HAP-1 (cell line): ENCODE measurements around the gene TRMT13.
A peak's percentile ranks its signal among the peaks of the same experiment; 100 is the strongest.

Source experiments
- DNase-seq, 2 experiments: peaks; one replicate each; pipeline ENCODE4 v3.0.0-alpha.2; 2016 to 2020; ENCODE audit warnings: low spot score in 2 of 2
- H3K27me3 ChIP-seq: fragments of 250-450 bp; sonication (Bioruptor Pico); 2 replicates; pipeline ENCODE4 v1.5.1; 2020; ENCODE audit warnings: low read depth, mild to moderate bottlenecking, moderate library complexity
- H3K36me3 ChIP-seq: fragments of 250-450 bp; sonication (Bioruptor Pico); replicated peaks from 2 replicates; pipeline ENCODE4 v1.5.1; 2020; ENCODE audit warnings: mild to moderate bottlenecking
- H3K4me1 ChIP-seq: fragments of 250-450 bp; sonication (Bioruptor Pico); 2 replicates; pipeline ENCODE4 v1.5.1; 2020; ENCODE audit warnings: mild to moderate bottlenecking
- H3K4me3 ChIP-seq: fragments of 250-450 bp; sonication (Bioruptor Pico); 2 replicates; pipeline ENCODE4 v1.5.1; 2020; ENCODE audit warnings: mild to moderate bottlenecking, moderate library complexity
- H3K9me3 ChIP-seq: fragments of 250-450 bp; sonication (Bioruptor Pico); 2 replicates; pipeline ENCODE4 v1.5.1; 2020; ENCODE audit warnings: mild to moderate bottlenecking, moderate library complexity
- in situ Hi-C: fragments of 300-500 bp; cut with MboI; formaldehyde crosslinking; loops from 3 replicates; pipeline ENCODE4 v1.14.3; 2020; ENCODE audit warnings: low sequenced_read_pairs, inconsistent platforms, mixed read lengths

TRMT13 gene

GRCh38 chr1:100137602-100138001, 4.6 kb downstream of the TRMT13 start:
- H3K4me1 ChIP-seq, result peaks cover 8% of the 10 kb centered on the region
- no peaks in the 10 kb centered on the region for H3K27me3 ChIP-seq
- no peak overlapping the region for H3K4me3 ChIP-seq
- H3K36me3 ChIP-seq, result peaks cover 51% of the 10 kb centered on the region
- in situ Hi-C loops, result no loop called here
- no peak for DNase-seq
- no peaks in the 10 kb centered on the region for H3K9me3 ChIP-seq

GRCh38 chr1:100141192-100141591, 8.2 kb downstream of the TRMT13 start:
- DNase-seq, result no peak
- Histone ChIP-seq H3K9me3 (no peaks in the 10 kb centered on the region), H3K27me3 (no peaks in the 10 kb centered on the region), H3K4me1 (no peaks in the 10 kb centered on the region), H3K4me3 (no peak overlapping the region), H3K36me3 (peaks cover 84% of the 10 kb centered on the region)
- in situ Hi-C loops, result no loop called here

DNA sequence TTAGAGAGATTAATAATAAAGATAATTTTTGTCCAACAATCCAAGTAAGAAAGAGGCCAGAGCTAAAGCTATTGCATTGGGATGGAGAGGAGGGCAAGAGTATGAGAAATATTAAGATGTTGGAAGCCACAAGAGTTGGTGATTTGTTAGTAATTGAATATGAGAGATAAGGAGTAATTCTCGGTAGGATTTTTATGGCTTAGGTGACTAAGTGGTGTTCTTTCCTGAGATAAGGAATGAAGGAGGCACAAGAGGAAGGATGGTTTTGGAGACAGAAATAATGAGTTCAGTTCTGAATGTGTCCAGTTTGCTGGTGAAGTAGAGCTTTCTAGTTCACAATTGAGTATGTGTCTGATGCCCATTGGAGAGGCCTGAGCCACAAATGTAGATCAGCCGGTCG, 9.4 kb downstream of the TRMT13 start:
- H3K9me3 ChIP-seq, result no peaks in the 10 kb centered on the region
- no peak for DNase-seq
- H3K4me1 ChIP-seq, result no peaks in the 10 kb centered on the region
- in situ Hi-C loops, result no loop called here
- no peaks in the 10 kb centered on the region for H3K27me3 ChIP-seq
- H3K4me3 ChIP-seq, result no peak overlapping the region
- peaks cover 81% of the 10 kb centered on the region for H3K36me3 ChIP-seq

DNA sequence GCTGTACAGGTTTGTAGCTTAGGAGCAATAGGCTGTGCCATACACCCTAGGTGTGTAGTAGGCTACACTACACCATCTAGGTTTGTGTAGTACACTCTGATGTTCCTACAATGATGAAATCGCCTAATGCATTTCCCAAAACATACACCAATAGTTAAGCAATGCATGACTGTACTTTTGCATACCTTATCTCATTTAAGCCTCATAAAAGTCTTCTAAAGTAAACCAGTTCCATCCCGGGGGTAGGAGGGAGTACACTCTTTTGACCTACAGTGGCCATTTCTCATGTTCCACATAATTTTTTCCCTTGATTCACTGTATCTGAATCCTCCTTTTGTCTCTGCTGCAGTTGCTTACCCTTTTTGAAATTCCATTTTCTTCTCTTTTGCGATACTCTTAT, 12.2 kb downstream of the TRMT13 start:
- peaks cover 59% of the 10 kb centered on the region for H3K36me3 ChIP-seq

GRCh38 chr1:100146958-100147357, 14.0 kb downstream of the TRMT13 start:
- Histone ChIP-seq H3K4me1 (no peaks in the 10 kb centered on the region), H3K27me3 (no peaks in the 10 kb centered on the region), H3K9me3 (no peaks in the 10 kb centered on the region), H3K36me3 (peaks cover 44% of the 10 kb centered on the region), H3K4me3 (no peak overlapping the region)
- no peak for DNase-seq
- in situ Hi-C loops, result no loop called here

More for the DNA sequence above, 12.2 kb downstream of the TRMT13 start:
- H3K9me3 ChIP-seq, result no peaks in the 10 kb centered on the region
- no peaks in the 10 kb centered on the region for H3K27me3 ChIP-seq
- DNase-seq, result no peak
- H3K4me1 ChIP-seq, result no peaks in the 10 kb centered on the region
- in situ Hi-C loops, result no loop called here
- H3K4me3 ChIP-seq, result no peak overlapping the region

GRCh38 chr1:100147875-100148274, 14.9 kb downstream of the TRMT13 start:
- Histone ChIP-seq H3K36me3 (peaks cover 36% of the 10 kb centered on the region), H3K4me3 (no peak overlapping the region), H3K4me1 (no peaks in the 10 kb centered on the region), H3K27me3 (no peaks in the 10 kb centered on the region), H3K9me3 (no peaks in the 10 kb centered on the region)
- in situ Hi-C loops, result no loop called here
- no peak for DNase-seq

DNA sequence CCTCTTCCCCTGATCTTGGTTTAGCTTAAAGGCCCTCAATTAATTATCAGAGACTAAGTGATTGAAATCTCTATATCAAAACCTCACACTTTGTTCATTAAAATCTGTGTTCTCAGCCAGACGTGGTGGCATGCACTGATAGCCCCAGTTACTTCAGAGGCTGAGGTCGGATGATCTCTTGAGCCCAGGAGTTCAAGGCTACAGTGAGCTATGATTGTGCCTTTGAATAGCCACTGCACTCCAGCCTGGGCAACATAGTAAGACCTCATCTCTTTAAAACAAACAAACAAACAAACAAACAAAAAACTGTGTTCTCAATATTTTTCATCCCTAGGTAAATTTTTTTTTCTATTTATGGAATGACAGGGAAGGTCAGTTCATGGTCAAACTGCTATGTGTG, 18.7 kb downstream of the TRMT13 start:
- H3K9me3 ChIP-seq, result no peaks in the 10 kb centered on the region
- no peak for DNase-seq
- no peaks in the 10 kb centered on the region for H3K4me1 ChIP-seq
- H3K36me3 ChIP-seq, result peaks cover 4% of the 10 kb centered on the region
- no peak overlapping the region for H3K4me3 ChIP-seq
- no peaks in the 10 kb centered on the region for H3K27me3 ChIP-seq
- in situ Hi-C loops, result no loop called here

- Histone ChIP-seq H3K27me3 (no peaks in the 10 kb centered on the region), H3K9me3 (no peaks in the 10 kb centered on the region), H3K36me3 (peaks cover 4% of the 10 kb centered on the region), H3K4me1 (no peaks in the 10 kb centered on the region), H3K4me3 (no peak overlapping the region)
- DNase-seq, result no peak
- in situ Hi-C loops, result no loop called here
These were observed 19.3 kb downstream of the TRMT13 start for GRCh38 chr1:100152271-100152670.

DNA sequence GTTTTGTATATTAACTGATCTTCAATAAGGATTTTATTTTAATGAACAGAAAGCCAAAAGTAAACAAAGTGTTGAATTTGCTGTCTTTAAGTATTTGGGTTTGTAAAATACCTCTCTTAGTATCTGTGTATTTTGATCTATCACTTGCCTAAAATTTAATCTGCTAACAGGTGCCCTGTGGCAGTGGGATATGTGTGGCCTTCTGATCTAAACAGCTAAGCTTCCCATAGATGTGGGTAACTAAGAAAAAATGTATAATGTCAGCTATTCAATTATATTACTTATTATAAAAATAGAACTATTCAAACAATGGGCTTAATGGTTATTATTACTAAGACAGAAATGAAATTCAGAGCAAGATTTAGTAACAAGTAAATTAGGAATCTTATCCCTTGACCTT, 29.9 kb downstream of the TRMT13 start:
- H3K4me3 ChIP-seq, result no peak overlapping the region
- no peak for DNase-seq

GRCh38 chr1:100164216-100164615, 31.3 kb downstream of the TRMT13 start:
- H3K36me3 ChIP-seq, result no peaks in the 10 kb centered on the region
- peak in 1 of 2 experiments; percentile 11 for DNase-seq

More for the DNA sequence above, 29.9 kb downstream of the TRMT13 start:
- H3K9me3 ChIP-seq, result no peaks in the 10 kb centered on the region
- H3K36me3 ChIP-seq, result no peaks in the 10 kb centered on the region
- in situ Hi-C loops, result no loop called here
- H3K27me3 ChIP-seq, result no peaks in the 10 kb centered on the region
- H3K4me1 ChIP-seq, result no peaks in the 10 kb centered on the region

DNA sequence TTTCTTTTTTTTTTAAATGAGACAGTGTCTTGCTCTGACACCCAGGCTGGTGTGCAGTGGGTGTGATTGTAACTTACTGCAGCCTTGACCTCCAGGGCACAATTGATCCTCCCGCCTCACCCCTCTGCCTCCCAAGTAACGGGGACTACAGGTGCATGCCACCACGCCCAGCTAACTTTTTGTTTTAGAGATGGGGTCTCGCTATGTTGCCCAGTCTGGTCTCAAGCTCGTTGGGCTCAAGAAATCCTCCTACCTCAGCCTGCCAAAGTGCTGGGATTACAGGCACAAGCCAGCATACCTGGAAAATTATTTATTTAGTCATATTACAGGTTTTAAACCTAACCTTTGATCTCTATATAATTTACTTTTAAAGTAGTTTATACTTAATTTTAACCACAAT, 31.7 kb downstream of the TRMT13 start:
- H3K36me3 ChIP-seq, result no peaks in the 10 kb centered on the region
- no peak overlapping the region for H3K4me3 ChIP-seq
- in situ Hi-C loops, result no loop called here
- no peaks in the 10 kb centered on the region for H3K4me1 ChIP-seq
- no peaks in the 10 kb centered on the region for H3K27me3 ChIP-seq
- H3K9me3 ChIP-seq, result no peaks in the 10 kb centered on the region
- DNase-seq, result no peak

More at GRCh38 chr1:100164216-100164615, 31.3 kb downstream of the TRMT13 start:
- Histone ChIP-seq H3K4me1 (no peaks in the 10 kb centered on the region), H3K9me3 (no peaks in the 10 kb centered on the region), H3K4me3 (no peak overlapping the region), H3K27me3 (no peaks in the 10 kb centered on the region)
- in situ Hi-C loops, result no loop called here

GRCh38 chr1:100168051-100168450, 35.1 kb downstream of the TRMT13 start:
- no peaks in the 10 kb centered on the region for H3K36me3 ChIP-seq
- no peak for DNase-seq
- in situ Hi-C loops, result no loop called here
- H3K4me3 ChIP-seq, result no peak overlapping the region
- H3K9me3 ChIP-seq, result no peaks in the 10 kb centered on the region
- no peaks in the 10 kb centered on the region for H3K4me1 ChIP-seq
- no peaks in the 10 kb centered on the region for H3K27me3 ChIP-seq

GRCh38 chr1:100177295-100178041, 44.5 kb downstream of the TRMT13 start:
- in situ Hi-C loops, result no loop called here
- H3K4me1 ChIP-seq, result no peaks in the 10 kb centered on the region
- H3K9me3 ChIP-seq, result no peaks in the 10 kb centered on the region
- no peaks in the 10 kb centered on the region; the same call in 1 of the 2 replicates for H3K27me3 ChIP-seq
- no peak for DNase-seq
- no peaks in the 10 kb centered on the region for H3K36me3 ChIP-seq
- H3K4me3 ChIP-seq, result no peak overlapping the region

GRCh38 chr1:100178091-100178490, 45.1 kb downstream of the TRMT13 start, which contains the start of gene LRRC39:
LRRC39 (minus strand) TSS chr1:100178256; CDS start chr1:100168516, 9,740 bp downstream.
- in situ Hi-C loops, result no loop called here
- Histone ChIP-seq H3K4me3 (no peak within 1 kb of the TSS), H3K9me3 (no peaks in the 10 kb centered on the region), H3K4me1 (no peaks in the 10 kb centered on the region), H3K27me3 (no peaks in the 10 kb centered on the region; the same call in 1 of the 2 replicates), H3K36me3 (no peaks in the 10 kb centered on the region)
- DNase-seq, result no peak
